H1 (cell line): ENCODE data around the gene CCDC200. TPM values are rescaled to one million over a fixed set of nuclear protein-coding genes. Genes with fewer than 3 reads are reported as not detected.

Experiments used
- CTCF ChIA-PET: fragments of 300-600 bp; sonication (Branson Sonifier 250); formaldehyde crosslinking; loops from one replicate; lab custom pipeline; 2021; ENCODE audit not compliant: partially characterized antibody; lab: Charles Lee
- POLR2A ChIA-PET: fragments of 300-600 bp; sonication (Branson Sonifier 250); formaldehyde crosslinking; loops from one replicate; lab custom pipeline; 2021; ENCODE audit warnings: inconsistent platforms; ENCODE audit not compliant: partially characterized antibody; lab: Charles Lee
- DNase-seq, 2 experiments: peaks; one replicate each; pipeline versions ENCODE4 v3.0.0 to v3.0.0-alpha.2; 2010 to 2022; ENCODE audit warnings: low spot score in 2 of 2, low read depth in 1 of 2, mixed read lengths in 1 of 2
- FAIRE-seq: peaks from 2 replicates; lab custom pipeline; 2011; peaks lifted over from hg19 to GRCh38; lab: Jason Lieb, UNC
- H2AFZ ChIP-seq: 2 replicates; pipeline ENCODE4 v1.8.1; 2012; ENCODE audit warnings: low read length, inconsistent platforms
- H2AK5ac ChIP-seq: 2 replicates; pipeline ENCODE4 v1.6.1; 2013; ENCODE audit warnings: low read depth, low read length
- H2BK120ac ChIP-seq: replicated peaks from 2 replicates; pipeline ENCODE3; 2013; ENCODE audit warnings: low read depth, low read length, inconsistent platforms
- H2BK12ac ChIP-seq: 2 replicates; pipeline ENCODE4 v1.6.1; 2013; ENCODE audit warnings: low read depth, low read length
- H2BK15ac ChIP-seq: 2 replicates; pipeline ENCODE4 v1.6.1; 2013; ENCODE audit warnings: low read length
- H2BK20ac ChIP-seq: 2 replicates; pipeline ENCODE4 v1.6.1; 2013; ENCODE audit warnings: low read length
- H2BK5ac ChIP-seq: 2 replicates; pipeline ENCODE4 v1.6.1; 2013; ENCODE audit warnings: low read depth, low read length
- H3K14ac ChIP-seq: 2 replicates; pipeline ENCODE4 v1.6.1; 2013; ENCODE audit warnings: inconsistent platforms; ENCODE audit not compliant: insufficient read length
- H3K18ac ChIP-seq: 2 replicates; pipeline ENCODE4 v1.6.1; 2013; ENCODE audit warnings: low read length; ENCODE audit errors: extremely low read depth
- H3K23ac ChIP-seq: 2 replicates; pipeline ENCODE4 v1.6.1; 2013; ENCODE audit warnings: inconsistent platforms; ENCODE audit not compliant: insufficient read length
- H3K23me2 ChIP-seq: 2 replicates; pipeline ENCODE4 v1.6.1; 2013; ENCODE audit warnings: low read depth, low read length
- H3K27ac ChIP-seq: 2 replicates; pipeline ENCODE4 v1.6.1; 2011; ENCODE audit warnings: low read depth, low read length, inconsistent platforms
- H3K27me3 ChIP-seq, 4 experiments: replicated peaks in 1 of 4; 1 replicate in 1 of 4; 2 replicates in 3 of 4; pipeline versions ENCODE4 v1.6.1 to v1.8.1; 2011 to 2013; ENCODE audit warnings: low read length in 3 of 4, mild to moderate bottlenecking in 3 of 4, inconsistent platforms in 2 of 4, mixed read lengths in 2 of 4, moderate library complexity in 1 of 4; ENCODE audit not compliant: control insufficient read depth in 3 of 4, insufficient read depth in 3 of 4; ENCODE audit errors: extremely low read depth in 1 of 4
- H3K36me3 ChIP-seq, 4 experiments: 2 replicates each; pipeline versions ENCODE4 v1.6.1 to v1.8.1; 2011 to 2013; ENCODE audit warnings: mild to moderate bottlenecking in 4 of 4, low read length in 3 of 4, moderate library complexity in 2 of 4, control low read depth in 1 of 4, inconsistent platforms in 1 of 4; ENCODE audit not compliant: insufficient read depth in 4 of 4, control insufficient read depth in 2 of 4
- H3K4ac ChIP-seq: replicated peaks from 2 replicates; pipeline ENCODE3; 2013; ENCODE audit warnings: low read length, low read depth, mixed read lengths, inconsistent platforms; ENCODE audit not compliant: insufficient read length
- H3K4me1 ChIP-seq, 4 experiments: replicated peaks in 1 of 4; 1 replicate in 1 of 4; 2 replicates in 3 of 4; pipeline versions ENCODE4 v1.6.1 to v1.8.1; 2011 to 2013; ENCODE audit warnings: low read length in 3 of 4, inconsistent platforms in 2 of 4, mixed read lengths in 1 of 4; ENCODE audit not compliant: insufficient read depth in 4 of 4, control insufficient read depth in 3 of 4
- H3K4me2 ChIP-seq, 2 experiments: 2 replicates each; pipeline versions ENCODE4 v1.6.1 to v1.8.1; 2011 to 2013; ENCODE audit warnings: low read depth in 2 of 2, low read length in 2 of 2, control low read depth in 1 of 2, inconsistent platforms in 1 of 2, mild to moderate bottlenecking in 1 of 2; ENCODE audit not compliant: insufficient read depth in 1 of 2
- H3K4me3 ChIP-seq, 4 experiments: fragments of 200-600, 300-600 bp in 1 of 4; sonication (generic), shearing (Covaris generic), sonication (Bioruptor Twin) in 1 of 4; 2 replicates each; pipeline versions ENCODE4 v1.5.1 to v1.8.1; 2011 to 2016; ENCODE audit warnings: low read length in 4 of 4, low read depth in 3 of 4, control low read depth in 2 of 4, inconsistent platforms in 2 of 4, mild to moderate bottlenecking in 2 of 4, mixed read lengths in 1 of 4, moderate library complexity in 1 of 4; ENCODE audit not compliant: insufficient read depth in 2 of 4; ENCODE audit errors: extremely low read depth in 1 of 4
- H3K56ac ChIP-seq: replicated peaks from 2 replicates; pipeline ENCODE3; 2013; ENCODE audit warnings: low read depth, mild to moderate bottlenecking, mixed read lengths, low read length, inconsistent platforms; ENCODE audit not compliant: insufficient read length
- H3K79me1 ChIP-seq: 2 replicates; pipeline ENCODE4 v1.6.1; 2013; ENCODE audit warnings: low read depth, low read length, control low read depth
- H3K79me2 ChIP-seq, 2 experiments: 2 replicates each; pipeline versions ENCODE4 v1.6.1 to v1.8.1; 2012 to 2013; ENCODE audit warnings: low read length in 2 of 2, mild to moderate bottlenecking in 2 of 2, inconsistent platforms in 1 of 2; ENCODE audit not compliant: insufficient read depth in 2 of 2, control insufficient read depth in 1 of 2
- H3K9ac ChIP-seq, 4 experiments: replicated peaks in 1 of 4; 1 replicate in 1 of 4; 2 replicates in 3 of 4; pipeline versions ENCODE4 v1.6.1 to v1.8.1; 2011 to 2013; ENCODE audit warnings: low read depth in 3 of 4, low read length in 3 of 4, control low read depth in 2 of 4, mild to moderate bottlenecking in 2 of 4, moderate library complexity in 2 of 4, inconsistent platforms in 1 of 4; ENCODE audit errors: extremely low read depth in 1 of 4
- H3K9me3 ChIP-seq, 2 experiments: 2 replicates each; pipeline versions ENCODE4 v1.6.1 to v1.8.1; 2012 to 2013; ENCODE audit warnings: mild to moderate bottlenecking in 2 of 2, moderate library complexity in 2 of 2, control low read depth in 1 of 2, inconsistent platforms in 1 of 2, low read depth in 1 of 2, low read length in 1 of 2, mixed read lengths in 1 of 2; ENCODE audit not compliant: insufficient read depth in 2 of 2
- H4K20me1 ChIP-seq, 2 experiments: replicated peaks in 1 of 2; 2 replicates each; pipeline versions ENCODE3 to v1.8.1; 2011 to 2013; ENCODE audit warnings: inconsistent platforms in 2 of 2, low read length in 2 of 2, mild to moderate bottlenecking in 1 of 2; ENCODE audit not compliant: insufficient read depth in 2 of 2, control insufficient read depth in 1 of 2
- H4K5ac ChIP-seq: 2 replicates; pipeline ENCODE4 v1.6.1; 2013; ENCODE audit warnings: low read length, low read depth, mixed read lengths, inconsistent platforms; ENCODE audit not compliant: insufficient read length
- H4K8ac ChIP-seq: 2 replicates; pipeline ENCODE4 v1.8.0; 2013; ENCODE audit warnings: mild to moderate bottlenecking, moderate library complexity, low read length, inconsistent platforms; ENCODE audit not compliant: insufficient read depth; ENCODE audit errors: extremely low read depth
- H4K91ac ChIP-seq: replicated peaks from 2 replicates; pipeline ENCODE3; 2013; ENCODE audit warnings: low read length, mixed read lengths, inconsistent platforms; ENCODE audit not compliant: insufficient read length
- BRCA1 ChIP-seq: IDR thresholded peaks from 2 replicates; pipeline ENCODE4 v1.6.1; 2012; ENCODE audit warnings: low read depth, low read length, improper control_type of control experiment
- CEBPB ChIP-seq: IDR thresholded peaks from 2 replicates; pipeline ENCODE4 v1.6.1; 2012; ENCODE audit warnings: low read depth, low read length
- POLR2AphosphoS5 ChIP-seq: IDR thresholded peaks from 2 replicates; pipeline ENCODE4 v1.6.1; 2011; ENCODE audit warnings: low read depth, low read length
- TBP ChIP-seq: IDR thresholded peaks from 2 replicates; pipeline ENCODE4 v1.6.1; 2011; ENCODE audit warnings: low read depth, low read length, improper control_type of control experiment
- WGBS, 2 experiments: shearing (Covaris generic) in 1 of 2; methylation state at CpG; one replicate each; pipeline versions ENCODE4 v1.1.6 to v1.1.7; 2013 to 2015; ENCODE audit warnings: low lambda C conversion rate in 2 of 2, mixed read lengths in 2 of 2, inconsistent platforms in 1 of 2, low coverage in 1 of 2, missing lambda C conversion rate in 1 of 2; ENCODE audit not compliant: insufficient replicate concordance in 2 of 2, insufficient coverage in 1 of 2, insufficient read length in 1 of 2; ENCODE audit errors: extremely low coverage in 1 of 2, missing lambda C conversion rate in 1 of 2; 5-methylcytosine and 5-hydroxymethylcytosine counted together
- polyA plus RNA-seq, 7 experiments: library from polyadenylated mRNA; depleted of rRNA in 3 of 7; stranded (reverse) in 5 of 7; unstranded in 2 of 7; fragments of >200 nt in 5 of 7; fragments of 200-250 nt in 2 of 7; gene quantifications; 1 replicate in 5 of 7; 2 replicates in 1 of 7; 4 replicates in 1 of 7; pipeline versions ENCODE4 v1.2.1 to v1.2.3, GENCODE V29; 2011 to 2013; ENCODE audit warnings: missing spikeins in 2 of 7, mixed read lengths in 2 of 7
- total RNA-seq: library from RNA; stranded (reverse); fragmentation: NEBNext Ultra II Directional; extraction: Animal tissue kit (Norgen Biotek cat#: 25700); gene quantifications from 2 replicates; pipeline ENCODE4 v1.2.1, GENCODE V29; 2021

CCDC200 gene
- total and polyA plus RNA-seq, 2 of the 8 experiments (the other 6 are each of a cell fraction or from before 2014, with no cell fraction given) = 0.11 TPM; not detected in 1

GRCh38 chr17:43215341-43215740 is 13.1 kb downstream of the CCDC200 start:
- Histone ChIP-seq H3K79me1 (no peaks in the 10 kb centered on the region), H3K18ac (no peak overlapping the region), H3K56ac (no peak overlapping the region), H3K36me3 (peaks cover 0 to 2% (median 0%) of the 10 kb centered on the region in 4 experiments; a peak in 1 of 8 replicates), H3K23me2 (peaks cover 8% of the 10 kb centered on the region; the same call in 1 of the 2 replicates), H4K5ac (no peak overlapping the region), H3K4me3 (no peak overlapping the region), H2AK5ac (no peak overlapping the region), H3K4me2 (no peak overlapping the region), H3K79me2 (no peaks in the 10 kb centered on the region), H4K91ac (no peak overlapping the region), H4K20me1 (no peaks in the 10 kb centered on the region), H3K27ac (no peak overlapping the region), H3K27me3 (peaks cover 0 to 2% (median 0%) of the 10 kb centered on the region in 4 experiments; a peak in 1 of 7 replicates), H2BK120ac (no peak overlapping the region), H4K8ac (no peak overlapping the region), H2BK20ac (no peak overlapping the region), H3K23ac (no peak overlapping the region), H3K9me3 (no peaks in the 10 kb centered on the region; a peak in 1 of 4 replicates), H2BK12ac (no peak overlapping the region), H2BK5ac (no peak overlapping the region), H2BK15ac (no peak overlapping the region), H3K4ac (no peak overlapping the region), H2AFZ (no peak overlapping the region), H3K9ac (no peak overlapping the region), H3K14ac (no peak overlapping the region), H3K4me1 (peaks cover 0 to 5% (median 3%) of the 10 kb centered on the region in 4 experiments; a peak in 4 of 7 replicates)
- ChIA-PET CTCF (interaction anchor here (0.6 to 1.6 kb wide), 4 partner anchors 24 to 197 kb away, joined by 3 to 5 read pairs (median 4); no protein-coding TSS in a partner anchor), POLR2A (interaction anchor here (0.7 to 10.3 kb wide), 4 partner anchors 11 to 101 kb away, joined by 3 to 123 read pairs (median 6); partner anchors contain the start of gene BRCA1)
- FAIRE-seq (no peak), DNase-seq (no peak)
- 94% methylated on average over 3 of the region's 3 CpGs; no CpG with 5 or more reads in 1 of the 2 experiments for WGBS, 2 experiments
- no peak for TF ChIP-seq TBP
- TF ChIP-seq CEBPB = no peak
- no peak for TF ChIP-seq POLR2AphosphoS5
- TF ChIP-seq BRCA1 = no peak
